Lower leg skin (tissue), 3 donors: ENCODE measurements around the gene MAN2A2.

Experiments used
- POLR2A ChIP-seq, 2 donors: fragments of 450-650 bp; IDR thresholded peaks; one replicate each; pipeline ENCODE4 v1.6.1; 2016 to 2017; ENCODE audit warnings: antibody characterized with exemption in 2 of 2, mild to moderate bottlenecking in 1 of 2, moderate library complexity in 1 of 2
- TF ChIP-seq, protein P1 (sequence below), 3 donors: fragments of 450-650 bp; IDR thresholded peaks; one replicate each; pipeline ENCODE4 v1.5.1; 2016; ENCODE audit warnings: antibody characterized with exemption in 3 of 3, mild to moderate bottlenecking in 3 of 3, moderate library complexity in 2 of 3

DNA sequence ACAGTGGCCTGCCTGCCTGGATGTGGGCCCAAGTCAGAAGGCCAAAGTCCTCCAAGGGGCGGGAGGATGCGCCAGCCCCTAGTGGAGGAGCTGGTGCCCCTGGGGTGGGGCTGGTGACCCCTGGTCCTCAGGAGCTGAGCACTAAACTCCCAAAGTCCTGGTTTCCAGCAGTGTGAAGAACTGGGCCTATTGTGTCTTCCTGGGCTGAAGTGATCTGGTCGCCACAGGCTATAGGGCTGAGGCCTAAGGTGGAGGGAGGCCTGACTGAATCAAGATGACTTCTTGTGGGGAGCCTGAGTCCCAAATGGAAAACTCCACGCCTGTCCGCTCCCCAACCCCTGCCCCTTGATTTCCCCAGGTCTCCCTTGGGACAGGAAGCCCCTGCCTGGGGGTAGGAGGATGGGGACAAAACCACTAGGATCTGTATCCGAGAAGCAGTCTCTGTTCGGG is 19.6 kb upstream of the MAN2A2 start:
- TF ChIP-seq, protein P1, sequence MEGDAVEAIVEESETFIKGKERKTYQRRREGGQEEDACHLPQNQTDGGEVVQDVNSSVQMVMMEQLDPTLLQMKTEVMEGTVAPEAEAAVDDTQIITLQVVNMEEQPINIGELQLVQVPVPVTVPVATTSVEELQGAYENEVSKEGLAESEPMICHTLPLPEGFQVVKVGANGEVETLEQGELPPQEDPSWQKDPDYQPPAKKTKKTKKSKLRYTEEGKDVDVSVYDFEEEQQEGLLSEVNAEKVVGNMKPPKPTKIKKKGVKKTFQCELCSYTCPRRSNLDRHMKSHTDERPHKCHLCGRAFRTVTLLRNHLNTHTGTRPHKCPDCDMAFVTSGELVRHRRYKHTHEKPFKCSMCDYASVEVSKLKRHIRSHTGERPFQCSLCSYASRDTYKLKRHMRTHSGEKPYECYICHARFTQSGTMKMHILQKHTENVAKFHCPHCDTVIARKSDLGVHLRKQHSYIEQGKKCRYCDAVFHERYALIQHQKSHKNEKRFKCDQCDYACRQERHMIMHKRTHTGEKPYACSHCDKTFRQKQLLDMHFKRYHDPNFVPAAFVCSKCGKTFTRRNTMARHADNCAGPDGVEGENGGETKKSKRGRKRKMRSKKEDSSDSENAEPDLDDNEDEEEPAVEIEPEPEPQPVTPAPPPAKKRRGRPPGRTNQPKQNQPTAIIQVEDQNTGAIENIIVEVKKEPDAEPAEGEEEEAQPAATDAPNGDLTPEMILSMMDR (IDR thresholded peaks at IDR 0.05), result no peak
- TF ChIP-seq POLR2A (IDR thresholded peaks at IDR 0.05), result no peak
